ENCODE measurements around the gene IL26.
"Not testable (repeated sequence)": the region's sequence is repeated elsewhere in the genome, so short reads cannot be mapped to it uniquely, and the experiment has no call there.

GRCh38 chr12:68209048-68209728, 16.4 kb downstream of the IL26 start:
- TF ChIP-seq CTCF (conservative IDR thresholded peaks at IDR 0.05); EZH2 (IDR thresholded peaks at IDR 0.05; ENCODE audit: low read depth): not testable (repeated sequence)

All from PC-9 (cell line).